ENCODE data around the gene RARS1.

- TF ChIP-seq CTCF (IDR thresholded peaks at IDR 0.05) (no peak), POLR2A (IDR thresholded peaks at IDR 0.05) (no peak)
Observed at GRCh38 chr5:168481330-168481788, 4.9 kb upstream of the RARS1 start.

Data from thyroid gland (tissue), 4 donors.